Neural cell (in vitro differentiated cells): ENCODE measurements around the gene ABHD5. TPM values are rescaled to one million over a fixed set of nuclear protein-coding genes. Genes with fewer than 3 reads are reported as not detected.
A peak's percentile ranks its signal among the peaks of the same experiment; 100 is the strongest.

Source experiments
- H2AFZ ChIP-seq: fragments of 200-600, 300-800 bp; sonication (generic), shearing (Covaris generic); 2 replicates; pipeline ENCODE4 v1.6.0; 2014; ENCODE audit warnings: low read depth, mild to moderate bottlenecking, antibody characterized with exemption, low read length, moderate library complexity
- H3F3A ChIP-seq: fragments of 200-600 bp; shearing (Covaris generic); 2 replicates; pipeline ENCODE4 v1.6.1; 2016; ENCODE audit warnings: mild to moderate bottlenecking, moderate library complexity, mixed read lengths, antibody characterized with exemption, low read length; ENCODE audit not compliant: insufficient read depth, poor library complexity, severe bottlenecking
- H3K27ac ChIP-seq: fragments of 200-600, 300-800 bp; sonication (generic), shearing (Covaris generic); 2 replicates; pipeline ENCODE4 v1.5.1; 2014; ENCODE audit warnings: mild to moderate bottlenecking, low read length, moderate library complexity
- H3K27me3 ChIP-seq: fragments of 300-800, 200-600 bp; sonication (generic), shearing (Covaris generic); 2 replicates; pipeline ENCODE4 v1.6.0; 2014; ENCODE audit warnings: mild to moderate bottlenecking, low read depth, low read length, moderate library complexity; ENCODE audit not compliant: insufficient read depth
- H3K36me3 ChIP-seq: fragments of 300-800, 200-600 bp; sonication (generic), shearing (Covaris generic); 2 replicates; pipeline ENCODE4 v1.5.1; 2014; ENCODE audit warnings: mild to moderate bottlenecking, antibody characterized with exemption, low read length, moderate library complexity; ENCODE audit not compliant: insufficient read depth
- H3K4me2 ChIP-seq: fragments of 300-800, 200-600 bp; sonication (generic), shearing (Covaris generic); 2 replicates; pipeline ENCODE4 v1.6.0; 2014; ENCODE audit warnings: mild to moderate bottlenecking, low read length
- H3K4me3 ChIP-seq: fragments of 300-800, 200-600 bp; sonication (generic), shearing (Covaris generic); 2 replicates; pipeline ENCODE4 v1.5.1; 2014; ENCODE audit warnings: mild to moderate bottlenecking, low read length, moderate library complexity
- H3K79me2 ChIP-seq: fragments of 200-600 bp; shearing (Covaris generic); replicated peaks from 2 replicates; pipeline ENCODE4 v1.6.0; 2014; ENCODE audit warnings: mild to moderate bottlenecking, low read length, moderate library complexity; ENCODE audit not compliant: insufficient read depth
- H3K9ac ChIP-seq: fragments of 300-800, 200-600 bp; sonication (generic), shearing (Covaris generic); 2 replicates; pipeline ENCODE4 v1.6.1; 2016; ENCODE audit warnings: mild to moderate bottlenecking, low read length, mixed read lengths
- H3K9me2 ChIP-seq: fragments of 200-600 bp; shearing (Covaris generic); 2 replicates; pipeline ENCODE4 v1.6.1; 2016; ENCODE audit warnings: mild to moderate bottlenecking, low read length, mixed read lengths; ENCODE audit not compliant: insufficient read depth
- H3K9me3 ChIP-seq: fragments of 200-600, 300-800 bp; sonication (generic), shearing (Covaris generic); 2 replicates; pipeline ENCODE4 v1.6.1; 2016; ENCODE audit warnings: mild to moderate bottlenecking, mixed run types, low read length, moderate library complexity, mixed read lengths
- H4K20me1 ChIP-seq: fragments of 200-600 bp; shearing (Covaris generic); 2 replicates; pipeline ENCODE4 v1.6.1; 2016; ENCODE audit warnings: mild to moderate bottlenecking, mixed run types; ENCODE audit not compliant: insufficient read depth
- CTCF ChIP-seq: fragments of 450-650 bp; IDR thresholded peaks from 2 replicates; pipeline ENCODE4 v1.5.1; 2014; ENCODE audit warnings: antibody characterized with exemption, mild to moderate bottlenecking, moderate library complexity; ENCODE audit not compliant: poor library complexity, severe bottlenecking
- EP300 ChIP-seq: fragments of 450-650 bp; conservative IDR thresholded peaks from 2 replicates; pipeline ENCODE4 v1.6.1; 2014; ENCODE audit warnings: antibody characterized with exemption, mild to moderate bottlenecking, moderate library complexity; ENCODE audit not compliant: poor library complexity, severe bottlenecking
- EZH2 ChIP-seq: fragments of 200-600, 300-800 bp; shearing (Covaris generic), sonication (generic); IDR thresholded peaks from 2 replicates; pipeline ENCODE4 v1.6.1; 2014; ENCODE audit warnings: antibody characterized with exemption, low read length, borderline replicate concordance, mild to moderate bottlenecking; ENCODE audit not compliant: insufficient read depth, poor library complexity, severe bottlenecking
- MXI1 ChIP-seq: fragments of 450-650 bp; conservative IDR thresholded peaks from 2 replicates; pipeline ENCODE4 v1.6.1; 2014; ENCODE audit warnings: antibody characterized with exemption, mild to moderate bottlenecking; ENCODE audit not compliant: poor library complexity, severe bottlenecking
- POLR2AphosphoS5 ChIP-seq: IDR thresholded peaks from 2 replicates; pipeline ENCODE4 v1.6.1; 2012
- RAD21 ChIP-seq: fragments of 450-650 bp; conservative IDR thresholded peaks from 2 replicates; pipeline ENCODE4 v1.6.1; 2014; ENCODE audit warnings: antibody characterized with exemption, mild to moderate bottlenecking, moderate library complexity
- REST ChIP-seq: IDR thresholded peaks from 2 replicates; pipeline ENCODE4 v1.6.1; 2012; ENCODE audit warnings: borderline replicate concordance
- SMC3 ChIP-seq: fragments of 450-650 bp; conservative IDR thresholded peaks from 2 replicates; pipeline ENCODE4 v1.6.1; 2014; ENCODE audit warnings: antibody characterized with exemption, mild to moderate bottlenecking, moderate library complexity; ENCODE audit not compliant: poor library complexity
- TAF1 ChIP-seq: IDR thresholded peaks from 2 replicates; pipeline ENCODE4 v1.6.1; 2012; ENCODE audit warnings: low read depth
- polyA plus RNA-seq: library from polyadenylated mRNA; depleted of rRNA; stranded (reverse); fragments of >200 nt; gene quantifications from 2 replicates; pipeline ENCODE4 v1.2.3, GENCODE V29; 2014

The ABHD5 gene
- polyA plus RNA-seq, 1 donor from 2014 or later: 26.6 TPM

- Histone ChIP-seq H3K9me3 (no peaks in the 10 kb centered on the region), H3K9me2 (no peaks in the 10 kb centered on the region), H3K4me2 (no peak overlapping the region), H4K20me1 (no peaks in the 10 kb centered on the region), H2AFZ (no peak overlapping the region), H3K27ac (no peak overlapping the region), H3F3A (no peaks in the 10 kb centered on the region), H3K4me3 (peak overlapping the region; percentile 82), H3K9ac (no peak overlapping the region), H3K27me3 (no peaks in the 10 kb centered on the region), H3K36me3 (no peaks in the 10 kb centered on the region), H3K79me2 (peaks cover 20% of the 10 kb centered on the region)
- TF ChIP-seq CTCF (no peak), EP300 (no peak), EZH2 (no peak), TAF1 (no peak), REST (no peak), SMC3 (no peak), MXI1 (no peak), RAD21 (no peak)
These were observed 2.9 kb downstream of the ABHD5 start for GRCh38 chr3:43693594-43693993.

GRCh38 chr3:43695443-43695842 lies 4.7 kb downstream of the ABHD5 start:
- no peak overlapping the region for H3K4me3 ChIP-seq
- H3K36me3 ChIP-seq: no peaks in the 10 kb centered on the region
- no peaks in the 10 kb centered on the region for H3K9me3 ChIP-seq
- no peaks in the 10 kb centered on the region for H3K27me3 ChIP-seq
- no peaks in the 10 kb centered on the region for H3K9me2 ChIP-seq
- TF ChIP-seq CTCF: no peak
- TF ChIP-seq SMC3: no peak
- no peak for TF ChIP-seq MXI1
- TF ChIP-seq RAD21: no peak
- TF ChIP-seq TAF1: no peak
- no peak for TF ChIP-seq POLR2AphosphoS5
- no peak for TF ChIP-seq EZH2
- no peak for TF ChIP-seq REST
- TF ChIP-seq EP300: no peak
- H2AFZ ChIP-seq: no peak overlapping the region
- peaks cover 20% of the 10 kb centered on the region for H3K79me2 ChIP-seq
- no peaks in the 10 kb centered on the region for H4K20me1 ChIP-seq
- H3K27ac ChIP-seq: no peak overlapping the region
- H3K9ac ChIP-seq: no peak overlapping the region
- no peaks in the 10 kb centered on the region for H3F3A ChIP-seq
- no peak overlapping the region for H3K4me2 ChIP-seq
